Colonic mucosa (tissue), 4 donors: ENCODE results near the gene ADAMTSL3. TPM values are rescaled to one million over a fixed set of nuclear protein-coding genes. Genes with fewer than 3 reads are reported as not detected.

Source experiments
- DNase-seq: peaks from one replicate; pipeline ENCODE4 v3.0.0-alpha.2; 2020
- H3K27ac ChIP-seq: fragments of 200-600 bp; one replicate; pipeline ENCODE4 v1.8.0; 2021
- H3K27me3 ChIP-seq: fragments of 200-600 bp; one replicate; pipeline ENCODE4 v1.8.0; 2021
- H3K36me3 ChIP-seq: fragments of 200-600 bp; one replicate; pipeline ENCODE4 v1.8.0; 2021
- H3K4me1 ChIP-seq: fragments of 200-600 bp; one replicate; pipeline ENCODE4 v1.8.0; 2021; ENCODE audit warnings: mild to moderate bottlenecking
- H3K4me3 ChIP-seq: fragments of 200-600 bp; one replicate; pipeline ENCODE4 v1.8.0; 2021
- H3K9ac ChIP-seq, 2 donors: one replicate each; pipeline ENCODE4 v1.7.0; 2013; ENCODE audit warnings: control low read depth in 2 of 2, low read depth in 2 of 2, low read length in 2 of 2
- H3K9me3 ChIP-seq: fragments of 200-600 bp; one replicate; pipeline ENCODE4 v1.8.0; 2021
- CTCF ChIP-seq: fragments of 200-600 bp; IDR thresholded peaks from one replicate; pipeline ENCODE4 v1.8.0; 2022; ENCODE audit warnings: antibody characterized with exemption, mild to moderate bottlenecking
- intact Hi-C: fragments of 100-400 bp; cut with DNase I; formaldehyde crosslinking; loops from one replicate; pipeline ENCODE4 v1.14.1; 2022
- total RNA-seq, 2 donors: library from RNA; stranded (reverse); fragmentation: NEBNext Ultra II Directional in 1 of 2; extraction: Animal tissue kit (Norgen Biotek cat#: 25700) in 1 of 2; gene quantifications; one replicate each; pipeline ENCODE4 v1.2.1, GENCODE V29; 2021
- donor health status: healthy.
- donor health status: DM: no; HTN: no; CAD: no.
- donor health status: DM: no; HTN: no; CAD: no.

Gene ADAMTSL3
- total RNA-seq, 2 donors from 2014 or later = 0.72 to 4.8 TPM

- Histone ChIP-seq H3K9me3 (no peaks in the 10 kb centered on the region), H3K4me3 (no peak overlapping the region), H3K4me1 (no peaks in the 10 kb centered on the region), H3K27ac (no peak overlapping the region), H3K9ac (no peak overlapping the region), H3K36me3 (no peaks in the 10 kb centered on the region), H3K27me3 (no peaks in the 10 kb centered on the region)
- no peak for DNase-seq
- no peak for TF ChIP-seq CTCF
- intact Hi-C loops = no loop called here
Measured at GRCh38 chr15:83905556-83906273, 251.8 kb downstream of the ADAMTSL3 start.

GRCh38 chr15:83911345-83911744 is 257.4 kb downstream of the ADAMTSL3 start:
- H3K4me1 ChIP-seq = no peaks in the 10 kb centered on the region
- intact Hi-C loops = no loop called here

GRCh38 chr15:83912343-83912742 is 258.4 kb downstream of the ADAMTSL3 start:
- no peak overlapping the region for H3K27ac ChIP-seq
- H3K9ac ChIP-seq = no peak overlapping the region
- no peak overlapping the region for H3K4me3 ChIP-seq
- intact Hi-C loops = no loop called here
- no peak for TF ChIP-seq CTCF
- no peak for DNase-seq
- no peaks in the 10 kb centered on the region for H3K27me3 ChIP-seq
- H3K4me1 ChIP-seq = no peaks in the 10 kb centered on the region
- H3K36me3 ChIP-seq = no peaks in the 10 kb centered on the region
- no peaks in the 10 kb centered on the region for H3K9me3 ChIP-seq

More at GRCh38 chr15:83911345-83911744, 257.4 kb downstream of the ADAMTSL3 start:
- Histone ChIP-seq H3K36me3 (no peaks in the 10 kb centered on the region), H3K27ac (no peak overlapping the region), H3K9ac (no peak overlapping the region), H3K27me3 (no peaks in the 10 kb centered on the region), H3K4me3 (no peak overlapping the region), H3K9me3 (no peaks in the 10 kb centered on the region)
- no peak for DNase-seq
- no peak for TF ChIP-seq CTCF

GRCh38 chr15:83913034-83913632 is 259.2 kb downstream of the ADAMTSL3 start:
- Histone ChIP-seq H3K36me3 (no peaks in the 10 kb centered on the region), H3K27ac (no peak overlapping the region), H3K27me3 (no peaks in the 10 kb centered on the region), H3K9me3 (no peaks in the 10 kb centered on the region), H3K4me3 (no peak overlapping the region), H3K9ac (no peak overlapping the region), H3K4me1 (no peaks in the 10 kb centered on the region)
- no peak for DNase-seq
- intact Hi-C loops = no loop called here
- TF ChIP-seq CTCF = no peak

GRCh38 chr15:83914906-83915305 is 261.0 kb downstream of the ADAMTSL3 start:
- Histone ChIP-seq H3K4me3 (no peak overlapping the region), H3K4me1 (no peaks in the 10 kb centered on the region), H3K27me3 (no peaks in the 10 kb centered on the region), H3K9me3 (no peaks in the 10 kb centered on the region), H3K9ac (no peak overlapping the region), H3K27ac (no peak overlapping the region), H3K36me3 (no peaks in the 10 kb centered on the region)
- TF ChIP-seq CTCF = no peak
- DNase-seq = no peak
- intact Hi-C loops = no loop called here
